ENCODE measurements around the gene GALM. TPM values are rescaled to one million over a fixed set of nuclear protein-coding genes. Genes with fewer than 3 reads are reported as not detected.

The GALM gene
- total RNA-seq: 6.9 and 9.0 TPM in 2 replicates

GRCh38 chr2:38665854-38666555, at the start of gene GALM:
GALM (plus strand) TSS chr2:38666114; CDS start chr2:38666162, 48 bp downstream.

GRCh38 chr2:38750891-38751595, 85.1 kb downstream of the GALM start, which contains the start of gene SRSF7:
SRSF7 (minus strand) TSS chr2:38751361; CDS start chr2:38751256, 105 bp downstream.

Other genes with a start within 250 kb of the GALM start
- gene HNRNPLL, start 63.2 kb upstream of the GALM start, total RNA-seq: 38.2 and 52.0 TPM in 2 replicates
- gene SRSF7, start 85.2 kb downstream of the GALM start, total RNA-seq: 103 and 126 TPM in 2 replicates
- 6.2 and 6.8 TPM in 2 replicates for gene GEMIN6, start 112.1 kb downstream of the GALM start, total RNA-seq
- 18.3 and 20.9 TPM in 2 replicates for gene DHX57, start 209.8 kb downstream of the GALM start, total RNA-seq
- 9.8 and 15.4 TPM in 2 replicates for gene MORN2, start 209.9 kb downstream of the GALM start, total RNA-seq
- under 0.01 and 0.19 TPM in 2 replicates for gene ARHGEF33, start 223.8 kb downstream of the GALM start, total RNA-seq

All from vein endothelial cell (primary cell).